HG03442 (cell line): ENCODE data around the gene AFAP1L1.

ENCODE experiments used
- ATAC-seq: cut with Tn5 transposase; IDR thresholded peaks from one replicate; pipeline ENCODE4 v1.9.1; 2021; ENCODE audit warnings: mild to moderate bottlenecking, moderate library complexity; ENCODE audit not compliant: unreplicated experiment

AFAP1L1 gene

DNA sequence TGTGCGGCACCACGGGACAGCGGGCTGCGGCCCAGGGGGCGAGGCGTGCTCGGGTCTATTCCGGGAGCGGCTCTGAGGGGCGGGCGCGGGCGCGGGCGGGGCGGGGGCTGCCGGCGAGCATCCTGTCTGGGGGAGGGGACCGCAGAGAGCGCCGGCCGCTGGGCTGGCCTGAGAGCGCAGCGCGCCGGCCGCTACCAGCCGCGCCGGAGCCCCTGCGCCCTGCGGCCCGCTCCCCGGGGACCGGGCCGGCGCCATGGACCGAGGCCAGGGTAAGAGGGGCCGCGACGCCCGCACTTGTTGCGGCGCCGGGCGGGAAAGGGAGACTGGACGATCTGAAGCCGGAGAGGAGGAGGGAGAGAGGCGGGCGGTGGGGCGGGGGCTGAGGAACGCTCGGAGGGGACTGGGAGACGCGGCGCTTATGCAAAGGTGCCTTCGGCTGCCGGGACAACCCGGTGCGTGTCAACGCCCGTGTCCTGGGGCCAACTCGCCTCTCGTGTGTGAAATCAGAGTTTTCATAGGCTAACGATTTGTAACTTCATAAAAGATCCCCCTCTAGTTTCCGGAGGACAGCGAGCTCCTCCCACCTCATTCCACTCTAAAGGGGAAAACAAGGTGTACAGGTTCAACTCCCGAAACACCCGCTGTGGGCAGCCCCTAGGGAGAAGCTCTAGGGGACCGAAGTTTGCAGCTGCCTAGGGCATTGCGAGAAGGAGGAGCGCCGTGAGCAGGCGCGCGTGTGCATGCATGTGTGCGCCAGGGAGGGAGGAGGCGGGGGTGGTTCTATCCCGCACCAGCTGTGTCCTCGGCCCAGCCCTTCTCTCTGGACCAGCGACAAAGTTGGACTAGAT lies at the start of gene AFAP1L1:
AFAP1L1 (plus strand) TSS at position 144 of the 848 bp plus-strand sequence; CDS start at position 254, 110 bp downstream.
- ATAC-seq, result no peak

- ATAC-seq, result no peak
These were observed 48.4 kb upstream of the AFAP1L1 start for GRCh38 chr5:149223081-149223848.

DNA sequence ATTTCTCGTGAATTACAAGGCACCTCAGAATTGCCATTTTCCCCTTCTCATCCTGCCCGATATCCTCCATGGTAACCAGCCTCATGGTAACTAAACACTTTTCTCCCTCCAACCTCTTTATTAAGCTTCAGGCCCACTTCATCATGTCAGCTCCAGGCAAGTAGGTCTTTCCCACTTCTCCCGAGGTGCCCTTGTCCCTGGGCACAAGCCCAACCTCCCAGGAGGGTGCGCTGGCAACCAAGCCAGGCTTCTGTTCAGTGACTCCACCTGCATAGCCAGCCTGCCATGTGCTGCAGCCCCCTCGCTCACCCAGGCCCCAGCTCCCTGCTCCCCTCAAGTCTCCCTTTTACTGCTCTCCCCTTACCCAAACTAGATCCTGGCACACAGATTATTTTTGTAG lies 47.4 kb upstream of the AFAP1L1 start:
- no peak for ATAC-seq

- ATAC-seq, result no peak
These were observed 44.4 kb upstream of the AFAP1L1 start for GRCh38 chr5:149227168-149227826.

DNA sequence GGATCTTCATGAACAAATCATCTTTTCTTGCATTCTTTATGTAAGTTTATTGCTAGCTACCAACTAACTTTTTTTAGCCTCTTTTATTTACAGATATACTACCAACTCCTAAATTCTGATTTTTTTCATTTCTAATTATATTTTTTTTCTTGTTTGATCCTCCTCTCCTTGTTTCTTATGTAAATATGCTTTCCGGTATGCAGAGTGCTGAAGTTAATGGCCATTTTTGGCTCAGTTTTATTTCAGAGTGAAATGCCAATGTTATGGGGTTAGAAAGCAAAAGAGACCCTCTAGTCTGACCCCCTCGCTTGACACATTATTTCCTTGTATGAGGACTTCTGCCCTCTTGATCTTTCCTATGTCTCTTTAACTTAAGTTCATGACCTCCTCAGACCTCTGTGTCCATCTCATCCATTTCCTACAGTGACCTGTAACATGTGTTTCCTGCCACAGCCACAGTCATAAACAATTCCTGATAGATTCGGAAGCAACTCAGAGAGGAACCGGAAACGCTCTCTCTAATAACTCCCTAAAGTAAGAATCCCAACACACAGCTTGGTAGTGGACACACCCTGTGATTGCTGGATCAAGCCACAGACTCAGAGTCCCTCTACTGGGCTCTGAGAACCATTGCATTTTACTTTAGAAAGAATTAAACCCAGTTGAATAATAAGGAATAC lies 42.9 kb upstream of the AFAP1L1 start:
- ATAC-seq, result no peak

DNA sequence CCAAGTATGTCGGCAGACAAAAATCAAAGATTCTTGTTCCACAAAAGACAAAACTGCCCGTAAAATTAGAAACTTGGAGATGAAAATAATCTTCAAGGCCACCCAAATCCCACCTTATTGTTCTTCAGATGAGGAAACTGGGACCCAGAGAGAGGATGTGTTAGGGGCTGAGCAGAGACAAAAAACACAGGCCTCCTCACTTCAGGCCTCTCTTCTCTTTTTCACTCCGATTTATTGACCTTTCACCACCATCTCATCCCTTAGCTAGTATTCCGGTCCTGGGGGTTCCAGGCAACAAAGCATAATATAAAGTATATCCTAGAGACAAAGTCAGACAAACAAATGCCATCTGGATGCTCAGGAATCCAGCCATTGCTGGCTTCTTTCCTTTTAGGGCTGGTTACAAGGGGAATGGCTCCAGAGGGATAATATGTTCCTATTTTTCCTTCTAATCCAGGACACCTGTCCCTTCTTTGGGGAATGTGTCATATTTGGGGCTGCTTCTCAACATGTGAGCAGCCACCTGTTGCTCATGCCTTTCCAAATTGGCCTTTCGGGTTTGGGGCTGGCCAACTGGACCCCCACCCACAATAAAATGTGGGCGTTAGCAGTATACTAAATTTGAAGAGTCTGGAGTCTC lies 42.2 kb upstream of the AFAP1L1 start:
- ATAC-seq, result no peak

DNA sequence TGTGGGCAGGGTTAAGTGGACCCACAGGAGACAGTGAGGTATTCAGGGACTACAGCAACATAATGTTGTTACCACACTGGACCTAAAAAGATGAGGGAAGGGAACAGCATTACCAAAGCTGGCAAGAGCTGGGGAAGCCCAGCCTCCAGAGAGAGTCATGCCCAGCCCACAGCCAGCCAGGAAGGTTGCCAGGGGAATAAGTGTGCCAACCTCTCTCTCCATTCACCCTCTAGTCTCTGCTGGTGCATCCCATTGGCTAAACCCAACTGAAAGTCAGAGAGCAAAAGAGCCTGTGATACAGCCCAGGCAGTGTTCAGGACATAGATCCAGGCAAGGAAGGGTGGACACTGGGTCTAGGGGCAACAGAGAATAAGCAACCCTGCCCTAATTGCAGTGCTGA lies 35.8 kb upstream of the AFAP1L1 start:
- no peak for ATAC-seq

DNA sequence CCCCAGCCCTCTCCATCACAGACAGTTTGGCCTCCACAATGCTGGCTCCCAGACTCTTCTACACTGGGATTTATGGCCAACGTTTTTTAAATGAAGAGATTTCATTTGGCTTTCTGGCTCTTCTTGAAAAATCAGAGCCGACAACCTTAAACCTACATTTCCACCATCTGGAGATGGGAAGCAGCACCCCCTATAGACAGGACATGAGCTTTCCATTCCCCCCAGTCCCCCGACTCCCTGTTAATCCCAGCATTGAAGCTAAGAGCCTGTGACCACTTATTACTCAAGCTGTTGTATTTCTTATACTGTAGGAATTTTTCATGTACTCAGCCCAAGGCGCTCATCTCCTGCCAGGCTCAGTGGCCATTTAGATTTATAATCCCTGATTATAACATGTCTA lies 34.0 kb upstream of the AFAP1L1 start:
- no peak for ATAC-seq

DNA sequence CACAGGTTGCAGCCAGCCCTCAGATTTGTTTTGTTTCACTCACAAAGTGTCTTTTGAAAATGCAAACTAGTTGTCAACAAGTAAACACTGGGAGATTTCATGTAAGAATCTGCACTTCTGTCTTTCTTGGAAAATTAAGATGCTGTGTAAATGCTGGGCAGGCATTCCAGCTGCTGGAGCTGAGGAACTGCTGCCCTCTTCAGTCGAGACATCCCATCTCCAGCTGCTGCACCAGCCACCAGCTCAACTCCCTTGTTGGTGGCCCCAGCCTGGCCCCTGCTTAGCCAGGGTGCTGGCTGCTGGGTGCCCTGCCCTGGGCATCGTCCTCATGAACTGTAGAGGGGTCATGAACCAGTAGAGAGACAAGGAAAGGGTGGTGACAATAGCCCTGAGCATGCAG lies 33.1 kb upstream of the AFAP1L1 start:
- no peak for ATAC-seq

- no peak for ATAC-seq
These were observed 31.7 kb upstream of the AFAP1L1 start for GRCh38 chr5:149239917-149240316.

DNA sequence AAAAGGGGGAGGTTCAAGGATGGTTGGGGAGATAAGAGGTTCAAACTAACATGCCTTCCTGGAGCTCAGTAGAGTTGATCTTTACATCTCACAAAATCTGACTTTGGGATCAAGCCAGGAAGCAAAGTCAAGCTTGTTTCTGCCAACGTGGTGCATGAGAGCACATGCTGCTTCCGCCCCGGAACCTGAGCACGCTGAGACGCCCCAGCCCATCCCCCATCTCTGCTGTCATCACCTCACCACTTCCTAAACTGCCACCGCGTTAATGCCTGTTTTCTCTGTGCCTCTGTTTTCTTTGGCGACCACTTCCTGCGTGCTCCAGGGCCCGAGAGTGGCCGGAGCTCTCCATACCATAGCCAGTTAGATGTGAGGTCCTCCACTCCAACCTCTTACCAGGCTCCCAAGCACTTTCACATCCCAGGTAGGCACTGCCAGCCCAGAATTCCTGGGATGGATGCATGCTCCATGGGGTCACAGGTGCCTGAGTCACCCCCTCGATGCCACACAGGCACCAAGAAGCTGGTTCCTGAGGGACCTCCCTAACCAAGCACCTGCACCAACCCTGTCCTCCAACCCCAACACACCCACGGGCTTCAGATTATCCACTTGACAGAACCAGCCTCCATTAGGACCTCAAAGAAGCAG lies 31.2 kb upstream of the AFAP1L1 start:
- peak; percentile 64 for ATAC-seq

- no peak for ATAC-seq
These were observed 29.3 kb upstream of the AFAP1L1 start for GRCh38 chr5:149242339-149242738.

GRCh38 chr5:149246906-149247305 lies 24.8 kb upstream of the AFAP1L1 start:
- ATAC-seq, result no peak

GRCh38 chr5:149247726-149248125 lies 23.9 kb upstream of the AFAP1L1 start:
- no peak for ATAC-seq

GRCh38 chr5:149251546-149251945 lies 20.1 kb upstream of the AFAP1L1 start:
- no peak for ATAC-seq

- ATAC-seq, result no peak
These were observed 17.2 kb upstream of the AFAP1L1 start for GRCh38 chr5:149254506-149254905.

- ATAC-seq, result no peak
These were observed 15.2 kb upstream of the AFAP1L1 start for GRCh38 chr5:149256451-149256850.

DNA sequence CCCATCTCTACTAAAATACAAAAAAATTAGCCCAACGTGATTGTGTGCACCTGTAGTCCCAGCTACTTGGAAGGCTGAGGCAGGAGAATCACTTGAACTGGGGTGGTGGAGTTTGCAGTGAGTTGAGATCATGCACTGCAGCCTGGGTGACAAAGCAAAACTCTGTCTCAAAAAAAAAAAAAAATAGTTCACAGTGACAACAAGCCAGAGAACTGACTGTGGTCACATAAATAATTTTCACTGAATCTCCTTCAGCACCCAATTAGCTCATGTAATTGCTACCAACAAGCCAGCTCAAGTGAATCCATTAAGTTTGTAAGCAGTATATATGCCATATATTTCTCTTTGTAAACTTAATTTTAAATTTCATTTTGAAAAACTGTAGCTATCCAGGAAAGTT lies 14.5 kb upstream of the AFAP1L1 start:
- no peak for ATAC-seq

DNA sequence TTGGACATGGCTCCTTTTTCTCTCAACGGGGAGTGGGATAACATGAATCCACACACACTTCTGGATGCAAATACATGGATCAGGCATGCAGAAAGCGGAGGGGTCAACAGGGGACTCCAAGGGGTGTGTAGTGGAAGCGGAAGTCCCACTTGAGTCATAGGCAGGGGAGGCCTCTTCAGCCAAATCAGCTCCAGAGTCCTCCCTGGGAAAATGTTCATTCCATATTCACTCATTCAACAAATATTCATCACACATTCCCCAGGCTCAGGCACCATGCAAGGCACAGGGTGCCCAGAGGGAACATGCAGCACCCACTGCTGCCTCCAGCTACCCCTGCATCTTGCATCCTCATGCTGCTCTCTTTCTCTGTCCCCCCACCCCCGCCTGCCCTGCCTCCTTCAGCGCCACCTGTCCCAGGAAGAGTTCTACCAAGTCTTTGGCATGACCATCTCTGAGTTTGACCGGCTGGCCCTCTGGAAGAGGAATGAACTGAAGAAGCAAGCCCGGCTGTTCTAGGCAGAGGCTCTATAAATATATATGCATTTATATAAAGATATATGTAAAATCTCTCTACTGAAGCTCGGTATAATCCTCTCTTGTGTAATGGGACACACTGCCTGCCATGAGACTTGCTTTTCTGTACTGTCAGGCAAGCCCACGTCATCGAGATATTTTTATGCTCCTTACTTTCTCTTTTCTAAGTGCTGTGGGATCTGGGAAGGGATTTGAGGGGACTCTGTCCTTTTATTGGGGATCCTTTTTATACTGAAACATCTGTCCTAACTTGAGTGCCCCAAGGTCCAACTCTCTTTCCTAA lies 13.6 kb upstream of the AFAP1L1 start:
- ATAC-seq, result no peak
